ENCODE data around the gene SAP25. TPM values are rescaled to one million over a fixed set of nuclear protein-coding genes. Genes with fewer than 3 reads are reported as not detected.

The SAP25 gene
- total RNA-seq (2012; rRNA removed) (not detected in 2 replicates), polyA plus RNA-seq (2012; rRNA removed) (1.8 and 2.3 TPM in 2 replicates), Bru-seq, nascent RNA (percentile 36 among the genes with signal in this experiment), BruChase-seq, experiment 1, labeled RNA remaining after a 6-hour chase (not detected), BruChase-seq, experiment 2, labeled RNA remaining after a 2-hour chase (percentile 44 among the genes with signal in this experiment)
- 0.54 and 0.62 TPM in 2 replicates for polyA plus RNA-seq (2012; cell fraction: cytosol; rRNA removed)
- polyA plus RNA-seq (2012; cell fraction: nucleus; rRNA removed; ENCODE audit: low replicate concordance), result 8.7 and 38.4 TPM in 2 replicates
- long read RNA-seq, partial matches to known transcripts, result 0 of 1 reads
- long read RNA-seq, other reads (novel, unspliced or antisense), result 1 of 1 reads

DNA sequence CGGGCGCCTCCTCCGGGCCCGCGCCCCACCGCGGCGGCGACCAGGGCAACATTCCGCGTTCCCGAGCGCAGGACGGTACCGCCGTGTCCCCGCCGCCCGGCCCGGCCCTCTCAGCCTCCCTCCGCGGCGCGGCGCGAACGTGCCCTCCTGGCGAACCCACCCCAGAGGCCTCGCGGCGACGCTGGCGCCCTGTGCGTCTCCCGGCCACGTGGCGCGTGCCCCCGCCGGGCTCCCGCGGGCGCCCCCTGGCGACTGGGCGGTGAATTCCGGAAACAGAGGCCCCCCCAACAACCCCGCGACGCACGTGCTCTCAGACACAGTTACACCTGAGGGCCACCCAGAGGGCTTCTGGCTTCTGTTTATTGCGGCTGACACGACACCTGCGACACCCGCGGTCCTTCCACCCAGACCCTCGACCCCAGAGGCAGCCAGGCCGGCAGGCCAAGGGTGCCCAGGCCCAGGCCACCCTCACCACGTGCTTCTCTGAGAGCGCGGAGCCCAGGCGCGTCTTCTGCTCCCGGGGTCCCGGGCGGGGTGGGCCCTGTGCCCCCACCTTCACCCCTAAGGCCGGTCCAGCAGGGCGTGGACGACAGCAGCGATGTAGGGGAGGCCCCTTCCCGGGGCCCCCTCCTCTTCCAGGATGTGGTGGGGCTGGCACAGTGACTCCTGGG lies at the start of gene SAP25:
Gene SAP25, minus strand, starts transcription at position 210 of the 671 bp plus-strand sequence. Its CDS starts 158 bp downstream, at position 52.
- Histone ChIP-seq H3K9me1 (ENCODE audit: insufficient read depth, low read length) (peaks cover 4% of the 10 kb centered on the region; the same call in 1 of the 2 replicates), H3K23ac (ENCODE audit: low read depth, low read length) (no peak within 1 kb of the TSS), H2BK20ac (ENCODE audit: low read depth, low read length) (no peak within 1 kb of the TSS), H3K18ac (ENCODE audit: low read depth, low read length) (no peak within 1 kb of the TSS), H2BK120ac (ENCODE audit: low read depth, low read length) (no peak within 1 kb of the TSS), H4K20me1 (ENCODE audit: insufficient read depth, low read length) (no peaks in the 10 kb centered on the region), H2AFZ (replicated peaks; ENCODE audit: low read length, poor library complexity) (no peak within 1 kb of the TSS), H3K36me3 (ENCODE audit: control insufficient read depth, insufficient read depth, low read length) (peaks cover 42% of the 10 kb centered on the region), H3K4me2 (ENCODE audit: low read depth, low read length) (no peak within 1 kb of the TSS), H3K4me1 (ENCODE audit: control insufficient read depth, insufficient read depth, low read length) (peaks cover 2% of the 10 kb centered on the region; the same call in 1 of the 2 replicates), H2AK5ac (ENCODE audit: low read depth, low read length) (no peak within 1 kb of the TSS), H2BK5ac (ENCODE audit: low read depth, low read length, poor library complexity, severe bottlenecking) (no peak within 1 kb of the TSS), H3K27ac (ENCODE audit: insufficient read depth, low read length) (no peak within 1 kb of the TSS), H3K27me3 (ENCODE audit: control insufficient read depth, insufficient read depth, low read length) (peaks cover 3% of the 10 kb centered on the region; the same call in 1 of the 2 replicates), H3K14ac (replicated peaks; ENCODE audit: low read depth, low read length) (no peak within 1 kb of the TSS), H3K9ac (ENCODE audit: low read depth, low read length) (no peak within 1 kb of the TSS), H2BK15ac (ENCODE audit: low read depth, low read length) (no peak within 1 kb of the TSS), H3K56ac (ENCODE audit: extremely low read depth, insufficient read depth, low read length) (no peak within 1 kb of the TSS), H2AK9ac (replicated peaks; ENCODE audit: low read depth, low read length, poor library complexity) (no peak within 1 kb of the TSS), H3K79me1 (ENCODE audit: low read depth in 1 of 2, low read length in 2 of 2) (peaks cover 0 to 5% of the 10 kb centered on the region in 2 experiments; a peak in 1 of 4 replicates), H3K9me3 (ENCODE audit: control insufficient read depth, insufficient read depth, low read length) (no peaks in the 10 kb centered on the region), H4K91ac (ENCODE audit: insufficient read depth, low read depth, low read length) (no peak within 1 kb of the TSS), H3K4me3 (ENCODE audit: insufficient read depth, low read depth, low read length) (no peak within 1 kb of the TSS), H4K8ac (ENCODE audit: low read depth in 2 of 2, low read length in 2 of 2) (no peak within 1 kb of the TSS), H4K5ac (ENCODE audit: low read depth, low read length) (no peak within 1 kb of the TSS), H3K4ac (ENCODE audit: low read depth, low read length) (no peak within 1 kb of the TSS)
- in situ Hi-C loops (cut with MboI; ENCODE audit: low sequenced_read_pairs), result no loop called here
- intact Hi-C loops (cut with micrococcal nuclease), result no loop called here
- ChIA-PET POLR2A (ENCODE audit: unreplicated experiment) (no interaction called here), CTCF (no interaction called here)
- no peak for ATAC-seq (ENCODE audit: low read depth)
- DNase-seq, result no peak
- dilution Hi-C loops (cut with HindIII; ENCODE audit: low sequenced_read_pairs, unreplicated experiment), result no loop called here
- no TSS peak for BruUV-seq (replicated peaks)
- WGBS, 2 experiments (ENCODE audit: extremely low coverage in 2 of 2, insufficient read length in 1 of 2), result 90% methylated on average over 9 of the region's 70 CpGs; no CpG with 5 or more reads in 1 of the 2 experiments
- TF ChIP-seq, protein P1, sequence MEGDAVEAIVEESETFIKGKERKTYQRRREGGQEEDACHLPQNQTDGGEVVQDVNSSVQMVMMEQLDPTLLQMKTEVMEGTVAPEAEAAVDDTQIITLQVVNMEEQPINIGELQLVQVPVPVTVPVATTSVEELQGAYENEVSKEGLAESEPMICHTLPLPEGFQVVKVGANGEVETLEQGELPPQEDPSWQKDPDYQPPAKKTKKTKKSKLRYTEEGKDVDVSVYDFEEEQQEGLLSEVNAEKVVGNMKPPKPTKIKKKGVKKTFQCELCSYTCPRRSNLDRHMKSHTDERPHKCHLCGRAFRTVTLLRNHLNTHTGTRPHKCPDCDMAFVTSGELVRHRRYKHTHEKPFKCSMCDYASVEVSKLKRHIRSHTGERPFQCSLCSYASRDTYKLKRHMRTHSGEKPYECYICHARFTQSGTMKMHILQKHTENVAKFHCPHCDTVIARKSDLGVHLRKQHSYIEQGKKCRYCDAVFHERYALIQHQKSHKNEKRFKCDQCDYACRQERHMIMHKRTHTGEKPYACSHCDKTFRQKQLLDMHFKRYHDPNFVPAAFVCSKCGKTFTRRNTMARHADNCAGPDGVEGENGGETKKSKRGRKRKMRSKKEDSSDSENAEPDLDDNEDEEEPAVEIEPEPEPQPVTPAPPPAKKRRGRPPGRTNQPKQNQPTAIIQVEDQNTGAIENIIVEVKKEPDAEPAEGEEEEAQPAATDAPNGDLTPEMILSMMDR (conservative IDR thresholded peaks at IDR 0.05; ENCODE audit: low read depth, low read length), result peak; percentile 25; the same call in 1 of the 2 replicates
- no peak for TF ChIP-seq MAFK (IDR thresholded peaks at IDR 0.05; ENCODE audit: low read depth, low read length)
- TF ChIP-seq CHD1 (IDR thresholded peaks at IDR 0.05; ENCODE audit: low read depth, low read length), result no peak
- no peak for TF ChIP-seq MXI1 (IDR thresholded peaks at IDR 0.05; ENCODE audit: borderline replicate concordance, low read depth, low read length)
- no peak for TF ChIP-seq NFE2L2 (IDR thresholded peaks at IDR 0.05; ENCODE audit: low read depth, low read length)
- no peak for TF ChIP-seq CEBPB (IDR thresholded peaks at IDR 0.05; ENCODE audit: low read depth, low read length)
